ENCODE data around the gene CASP1.
"Not testable (repeated sequence)": the region's sequence is repeated elsewhere in the genome, so short reads cannot be mapped to it uniquely, and the experiment has no call there.

The CASP1 gene

DNA sequence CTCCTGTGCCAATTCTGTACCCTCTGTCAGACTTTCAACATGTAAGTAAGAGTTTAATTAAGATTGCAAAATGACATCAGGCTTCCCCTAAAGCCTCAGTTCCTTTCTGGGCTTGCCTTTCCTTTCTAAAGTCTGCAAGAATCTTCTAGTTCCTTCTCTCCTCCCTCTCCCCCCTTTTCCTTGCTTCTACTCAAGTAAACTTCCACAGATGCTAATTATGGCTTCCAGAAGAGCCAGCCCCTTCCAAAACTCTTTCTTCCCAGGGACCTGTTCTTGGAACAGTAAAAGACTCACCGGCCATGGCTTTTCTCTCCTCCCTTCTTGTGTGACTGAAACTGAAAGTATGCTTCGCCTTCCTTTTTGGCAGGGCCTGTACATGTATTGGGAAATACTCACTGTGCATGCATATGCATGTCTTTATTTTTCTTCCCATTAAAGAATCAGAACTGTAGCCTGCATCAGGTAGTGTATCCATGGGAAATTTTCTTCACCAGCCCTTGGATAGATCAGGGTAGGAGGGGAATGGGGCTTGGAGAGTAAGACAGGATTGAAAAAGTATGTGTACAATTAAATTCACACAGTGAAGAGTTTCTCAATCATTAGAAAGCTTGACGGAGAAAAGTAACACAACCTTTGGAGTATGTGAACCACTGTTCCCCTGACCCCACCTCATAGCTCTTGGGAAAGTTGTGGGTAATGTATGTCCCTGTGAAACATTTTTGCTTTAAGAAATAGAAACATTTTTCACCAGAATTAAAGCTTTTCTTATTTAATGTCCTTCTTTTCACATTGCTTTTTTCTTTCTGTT is at the start of gene CASP1:
Gene CASP1, minus strand, starts transcription at position 332 of the 808 bp plus-strand sequence. Its CDS starts 31 bp downstream, at position 301.
- Histone ChIP-seq H3K4me2 (ENCODE audit: low read length) (no peak within 1 kb of the TSS), H4K20me1 (ENCODE audit: control insufficient read depth, insufficient read depth, low read depth, low read length) (no peaks in the 10 kb centered on the region), H3K9me2 (replicated peaks; ENCODE audit: control insufficient read depth, low read length) (no peaks in the 10 kb centered on the region), H3F3A (ENCODE audit: control insufficient read depth, insufficient read depth) (no peaks in the 10 kb centered on the region), H3K36me3 (ENCODE audit: control insufficient read depth, low read length) (no peaks in the 10 kb centered on the region), H3K4me3 (ENCODE audit: low read length) (no peak within 1 kb of the TSS), H3K27me3 (ENCODE audit: control insufficient read depth, low read length) (no peaks in the 10 kb centered on the region), H3K27ac (ENCODE audit: low read depth, low read length) (no peak within 1 kb of the TSS), H3K79me2 (ENCODE audit: control insufficient read depth, low read length) (no peaks in the 10 kb centered on the region), H3K9me3 (ENCODE audit: control insufficient read depth, insufficient read depth, low read length) (no peaks in the 10 kb centered on the region), H3K4me1 (ENCODE audit: control insufficient read depth, low read length) (no peaks in the 10 kb centered on the region)
- TF ChIP-seq, protein P1, sequence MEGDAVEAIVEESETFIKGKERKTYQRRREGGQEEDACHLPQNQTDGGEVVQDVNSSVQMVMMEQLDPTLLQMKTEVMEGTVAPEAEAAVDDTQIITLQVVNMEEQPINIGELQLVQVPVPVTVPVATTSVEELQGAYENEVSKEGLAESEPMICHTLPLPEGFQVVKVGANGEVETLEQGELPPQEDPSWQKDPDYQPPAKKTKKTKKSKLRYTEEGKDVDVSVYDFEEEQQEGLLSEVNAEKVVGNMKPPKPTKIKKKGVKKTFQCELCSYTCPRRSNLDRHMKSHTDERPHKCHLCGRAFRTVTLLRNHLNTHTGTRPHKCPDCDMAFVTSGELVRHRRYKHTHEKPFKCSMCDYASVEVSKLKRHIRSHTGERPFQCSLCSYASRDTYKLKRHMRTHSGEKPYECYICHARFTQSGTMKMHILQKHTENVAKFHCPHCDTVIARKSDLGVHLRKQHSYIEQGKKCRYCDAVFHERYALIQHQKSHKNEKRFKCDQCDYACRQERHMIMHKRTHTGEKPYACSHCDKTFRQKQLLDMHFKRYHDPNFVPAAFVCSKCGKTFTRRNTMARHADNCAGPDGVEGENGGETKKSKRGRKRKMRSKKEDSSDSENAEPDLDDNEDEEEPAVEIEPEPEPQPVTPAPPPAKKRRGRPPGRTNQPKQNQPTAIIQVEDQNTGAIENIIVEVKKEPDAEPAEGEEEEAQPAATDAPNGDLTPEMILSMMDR (IDR thresholded peaks at IDR 0.05; ENCODE audit: low read depth, low read length, poor library complexity, severe bottlenecking) = no peak
- no peak for TF ChIP-seq EZH2phosphoT487 (IDR thresholded peaks at IDR 0.05; ENCODE audit: borderline replicate concordance, low read length)

DNA sequence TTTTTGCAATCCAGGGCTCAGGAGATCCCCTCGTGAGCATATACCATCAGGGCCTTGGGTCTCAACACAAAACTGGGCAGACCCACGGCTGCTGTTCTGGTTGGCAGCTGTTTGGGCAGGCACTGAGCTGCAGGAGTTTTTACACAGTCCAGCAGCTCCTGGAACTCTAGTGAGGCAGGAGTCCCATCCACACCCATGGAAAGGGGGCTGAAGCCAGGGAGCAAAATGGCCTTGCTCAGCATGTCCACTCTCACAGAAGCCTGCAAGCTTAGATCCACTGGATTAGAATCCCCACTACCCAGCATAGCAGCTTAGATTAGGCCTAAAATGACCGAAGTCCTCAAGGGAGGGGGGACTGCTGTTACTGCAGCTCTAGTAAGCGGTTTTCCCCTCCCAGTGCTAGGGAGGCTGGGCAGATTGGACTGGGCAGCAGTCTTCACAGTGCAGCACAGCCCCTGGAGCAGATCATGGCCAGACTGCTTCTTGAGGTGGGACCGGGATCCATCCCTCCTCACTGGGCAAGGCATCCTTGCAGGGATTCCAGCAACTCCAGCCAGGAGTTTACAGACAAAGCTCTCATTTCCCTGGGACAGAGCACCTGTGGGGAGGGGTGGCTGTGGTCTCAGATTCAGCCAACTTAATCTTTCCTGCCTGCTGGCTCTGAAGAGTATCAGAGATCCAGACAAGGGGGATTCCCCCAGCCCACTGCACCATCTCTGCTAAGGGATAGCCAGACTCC is 46.6 kb upstream of the CASP1 start:
- TF ChIP-seq, protein P1 (IDR thresholded peaks at IDR 0.05; ENCODE audit: low read depth, low read length, poor library complexity, severe bottlenecking) = no peak
- TF ChIP-seq EZH2phosphoT487 (IDR thresholded peaks at IDR 0.05; ENCODE audit: borderline replicate concordance, low read length) = no peak
- Histone ChIP-seq H3F3A (ENCODE audit: control insufficient read depth, insufficient read depth) (no peaks in the 10 kb centered on the region), H3K79me2 (ENCODE audit: control insufficient read depth, low read length) (no peaks in the 10 kb centered on the region), H4K20me1 (ENCODE audit: control insufficient read depth, insufficient read depth, low read depth, low read length) (no peaks in the 10 kb centered on the region), H3K4me2 (ENCODE audit: low read length) (no peak overlapping the region), H3K27ac (ENCODE audit: low read depth, low read length) (no peak overlapping the region), H3K4me1 (ENCODE audit: control insufficient read depth, low read length) (no peaks in the 10 kb centered on the region), H3K27me3 (ENCODE audit: control insufficient read depth, low read length) (no peaks in the 10 kb centered on the region), H3K36me3 (ENCODE audit: control insufficient read depth, low read length) (no peaks in the 10 kb centered on the region), H3K9me3 (ENCODE audit: control insufficient read depth, insufficient read depth, low read length) (no peaks in the 10 kb centered on the region), H3K9me2 (replicated peaks; ENCODE audit: control insufficient read depth, low read length) (no peaks in the 10 kb centered on the region), H3K4me3 (ENCODE audit: low read length) (no peak overlapping the region)

- not testable (repeated sequence) for H3F3A ChIP-seq (ENCODE audit: control insufficient read depth, insufficient read depth); H3K4me1 ChIP-seq (ENCODE audit: control insufficient read depth, low read length); H3K27me3 ChIP-seq (ENCODE audit: control insufficient read depth, low read length); H3K9me3 ChIP-seq (ENCODE audit: control insufficient read depth, insufficient read depth, low read length); H3K4me3 ChIP-seq (ENCODE audit: low read length); H3K4me2 ChIP-seq (ENCODE audit: low read length); H3K9me2 ChIP-seq (replicated peaks; ENCODE audit: control insufficient read depth, low read length); H3K36me3 ChIP-seq (ENCODE audit: control insufficient read depth, low read length); H3K79me2 ChIP-seq (ENCODE audit: control insufficient read depth, low read length); H4K20me1 ChIP-seq (ENCODE audit: control insufficient read depth, insufficient read depth, low read depth, low read length); H3K27ac ChIP-seq (ENCODE audit: low read depth, low read length)
These were observed 45.4 kb upstream of the CASP1 start for GRCh38 chr11:105080171-105080906.

Measured in DOHH2 (cell line).